Liver (tissue), 9 donors: ENCODE results near the gene LDB2. TPM values are rescaled to one million over a fixed set of nuclear protein-coding genes. Genes with fewer than 3 reads are reported as not detected.

ENCODE experiments used
- DNase-seq: peaks from one replicate; pipeline ENCODE4 v3.0.0-alpha.2; 2017; ENCODE audit warnings: low spot score
- H3K27ac ChIP-seq, 2 donors: one replicate each; pipeline ENCODE4 v1.7.0; 2013; ENCODE audit warnings: inconsistent platforms in 2 of 2, low read length in 2 of 2, control low read depth in 1 of 2, low read depth in 1 of 2, mild to moderate bottlenecking in 1 of 2
- H3K27me3 ChIP-seq, 4 donors: one replicate each; pipeline versions ENCODE4 v1.6.1 to v1.7.0; 2013; ENCODE audit warnings: low read length in 3 of 4, inconsistent platforms in 1 of 4, mild to moderate bottlenecking in 1 of 4, moderate library complexity in 1 of 4; ENCODE audit not compliant: control insufficient read depth in 4 of 4, insufficient read depth in 4 of 4
- H3K36me3 ChIP-seq, 4 donors: one replicate each; pipeline versions ENCODE4 v1.6.1 to v1.7.0; 2013; ENCODE audit warnings: low read length in 3 of 4, mild to moderate bottlenecking in 3 of 4, low read depth in 1 of 4, moderate library complexity in 1 of 4; ENCODE audit not compliant: control insufficient read depth in 4 of 4, insufficient read depth in 3 of 4
- H3K4me1 ChIP-seq, 4 donors: one replicate each; pipeline versions ENCODE4 v1.6.1 to v1.7.0; 2013; ENCODE audit warnings: low read length in 3 of 4, mild to moderate bottlenecking in 3 of 4, moderate library complexity in 1 of 4; ENCODE audit not compliant: control insufficient read depth in 4 of 4, insufficient read depth in 4 of 4
- H3K4me3 ChIP-seq, 3 donors: one replicate each; pipeline versions ENCODE4 v1.6.1 to v1.7.0; 2013; ENCODE audit warnings: low read length in 3 of 3, control low read depth in 1 of 3, low read depth in 1 of 3, mild to moderate bottlenecking in 1 of 3
- H3K9ac ChIP-seq, 2 donors: one replicate each; pipeline ENCODE4 v1.7.0; 2013; ENCODE audit warnings: low read length in 2 of 2, mild to moderate bottlenecking in 2 of 2, moderate library complexity in 2 of 2, control low read depth in 1 of 2, low read depth in 1 of 2
- H3K9me3 ChIP-seq, 4 donors: one replicate each; pipeline versions ENCODE4 v1.6.1 to v1.7.0; 2013; ENCODE audit warnings: low read length in 3 of 4; ENCODE audit not compliant: control insufficient read depth in 4 of 4
- ATF3 ChIP-seq: IDR thresholded peaks from 2 replicates; pipeline ENCODE4 v1.6.1; 2016; ENCODE audit warnings: antibody characterized with exemption
- EGR1 ChIP-seq, 2 donors: IDR thresholded peaks; 2 replicates each; pipeline ENCODE4 v1.6.1; 2016 to 2018; ENCODE audit warnings: antibody characterized with exemption in 2 of 2, low read depth in 2 of 2
- FOXA1 ChIP-seq: IDR thresholded peaks from 2 replicates; pipeline ENCODE4 v1.6.1; 2016; ENCODE audit warnings: antibody characterized with exemption
- FOXA2 ChIP-seq: IDR thresholded peaks from 2 replicates; pipeline ENCODE4 v1.6.1; 2016; ENCODE audit warnings: antibody characterized with exemption
- GABPA ChIP-seq, 2 donors: IDR thresholded peaks in 1 of 2; conservative IDR thresholded peaks in 1 of 2; 2 replicates each; pipeline ENCODE4 v1.6.1; 2016; ENCODE audit warnings: antibody characterized with exemption in 2 of 2, mild to moderate bottlenecking in 1 of 2, moderate library complexity in 1 of 2
- HNF4A ChIP-seq, 2 donors: conservative IDR thresholded peaks; 2 replicates each; pipeline ENCODE4 v1.6.1; 2016; ENCODE audit warnings: antibody characterized with exemption in 2 of 2, mild to moderate bottlenecking in 2 of 2
- HNF4G ChIP-seq: IDR thresholded peaks from 2 replicates; pipeline ENCODE4 v1.6.1; 2016; ENCODE audit warnings: antibody characterized with exemption
- MAX ChIP-seq: IDR thresholded peaks from 2 replicates; pipeline ENCODE4 v1.6.1; 2016; ENCODE audit warnings: antibody characterized with exemption
- NR2F2 ChIP-seq: IDR thresholded peaks from 2 replicates; pipeline ENCODE4 v1.6.1; 2016; ENCODE audit warnings: antibody characterized with exemption
- RAD21 ChIP-seq, 2 donors: IDR thresholded peaks; 2 replicates each; pipeline ENCODE4 v1.6.1; 2016; ENCODE audit warnings: antibody characterized with exemption in 2 of 2, mild to moderate bottlenecking in 2 of 2
- RXRA ChIP-seq, 2 donors: IDR thresholded peaks; 2 replicates each; pipeline ENCODE4 v1.6.1; 2017 to 2018; ENCODE audit warnings: antibody characterized with exemption in 2 of 2, mild to moderate bottlenecking in 1 of 2
- SP1 ChIP-seq: IDR thresholded peaks from 2 replicates; pipeline ENCODE4 v1.6.1; 2018; ENCODE audit warnings: antibody characterized with exemption, mild to moderate bottlenecking
- TAF1 ChIP-seq: conservative IDR thresholded peaks from 2 replicates; pipeline ENCODE4 v1.6.1; 2016; ENCODE audit warnings: antibody characterized with exemption, mild to moderate bottlenecking
- YY1 ChIP-seq: IDR thresholded peaks from 2 replicates; pipeline ENCODE4 v1.6.1; 2016; ENCODE audit warnings: antibody characterized with exemption, mild to moderate bottlenecking
- WGBS: extraction: QIAGEN DNeasy Blood & Tissue Kit; methylation state at CpG from one replicate; pipeline ENCODE4 v1.1.7; 2013; 5-methylcytosine and 5-hydroxymethylcytosine counted together
- polyA plus RNA-seq, 2 donors: library from polyadenylated mRNA; stranded (reverse) in 1 of 2; unstranded in 1 of 2; fragments of 200-250 nt in 1 of 2; fragments of >200 nt in 1 of 2; fragmentation: Nextera tagmentation in 1 of 2; extraction: Ambion mirVana in 1 of 2; gene quantifications; one replicate each; pipeline versions ENCODE4 v1.2.1 to v1.2.3, GENCODE V29; 2013 to 2015
- total RNA-seq, 2 donors: library from RNA; depleted of rRNA; stranded (reverse); fragments of >200 nt; gene quantifications; one replicate each; pipeline ENCODE4 v1.2.3, GENCODE V29; 2014
- TF ChIP-seq, protein P1 (sequence below): IDR thresholded peaks from 2 replicates; pipeline ENCODE4 v1.6.1; 2016; ENCODE audit warnings: antibody characterized with exemption
- TF ChIP-seq, protein P2 (sequence below): fragments of 150-350 bp; IDR thresholded peaks from 2 replicates; pipeline ENCODE4 v1.5.1; 2017; ENCODE audit warnings: improper control_type of control experiment, low read depth, low read length; ENCODE audit not compliant: missing input control
- TF ChIP-seq, protein P3 (sequence below): IDR thresholded peaks from 2 replicates; pipeline ENCODE4 v1.6.1; 2016; ENCODE audit warnings: antibody characterized with exemption, mild to moderate bottlenecking
- donor health status: healthy.
- donor health status: healthy.
- donor health status: healthy.
- donor health status: healthy.
- donor health status: healthy.

Gene LDB2
- total and polyA plus RNA-seq, 4 donors: 7.4 to 31.9 (median 16.8) TPM

- Histone ChIP-seq H3K36me3 (no peaks in the 10 kb centered on the region), H3K4me3 (no peak overlapping the region), H3K27me3 (peaks cover 0 to 5% (median 0%) of the 10 kb centered on the region in 4 donors), H3K9me3 (no peaks in the 10 kb centered on the region), H3K9ac (no peak overlapping the region), H3K27ac (no peak overlapping the region), H3K4me1 (no peaks in the 10 kb centered on the region)
- TF ChIP-seq EGR1 (IDR thresholded peaks at IDR 0.05; ENCODE audit: low read depth in 2 of 2): no peak
- TF ChIP-seq, protein P1, sequence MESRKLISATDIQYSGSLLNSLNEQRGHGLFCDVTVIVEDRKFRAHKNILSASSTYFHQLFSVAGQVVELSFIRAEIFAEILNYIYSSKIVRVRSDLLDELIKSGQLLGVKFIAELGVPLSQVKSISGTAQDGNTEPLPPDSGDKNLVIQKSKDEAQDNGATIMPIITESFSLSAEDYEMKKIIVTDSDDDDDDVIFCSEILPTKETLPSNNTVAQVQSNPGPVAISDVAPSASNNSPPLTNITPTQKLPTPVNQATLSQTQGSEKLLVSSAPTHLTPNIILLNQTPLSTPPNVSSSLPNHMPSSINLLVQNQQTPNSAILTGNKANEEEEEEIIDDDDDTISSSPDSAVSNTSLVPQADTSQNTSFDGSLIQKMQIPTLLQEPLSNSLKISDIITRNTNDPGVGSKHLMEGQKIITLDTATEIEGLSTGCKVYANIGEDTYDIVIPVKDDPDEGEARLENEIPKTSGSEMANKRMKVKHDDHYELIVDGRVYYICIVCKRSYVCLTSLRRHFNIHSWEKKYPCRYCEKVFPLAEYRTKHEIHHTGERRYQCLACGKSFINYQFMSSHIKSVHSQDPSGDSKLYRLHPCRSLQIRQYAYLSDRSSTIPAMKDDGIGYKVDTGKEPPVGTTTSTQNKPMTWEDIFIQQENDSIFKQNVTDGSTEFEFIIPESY: no peak
- TF ChIP-seq, protein P2, sequence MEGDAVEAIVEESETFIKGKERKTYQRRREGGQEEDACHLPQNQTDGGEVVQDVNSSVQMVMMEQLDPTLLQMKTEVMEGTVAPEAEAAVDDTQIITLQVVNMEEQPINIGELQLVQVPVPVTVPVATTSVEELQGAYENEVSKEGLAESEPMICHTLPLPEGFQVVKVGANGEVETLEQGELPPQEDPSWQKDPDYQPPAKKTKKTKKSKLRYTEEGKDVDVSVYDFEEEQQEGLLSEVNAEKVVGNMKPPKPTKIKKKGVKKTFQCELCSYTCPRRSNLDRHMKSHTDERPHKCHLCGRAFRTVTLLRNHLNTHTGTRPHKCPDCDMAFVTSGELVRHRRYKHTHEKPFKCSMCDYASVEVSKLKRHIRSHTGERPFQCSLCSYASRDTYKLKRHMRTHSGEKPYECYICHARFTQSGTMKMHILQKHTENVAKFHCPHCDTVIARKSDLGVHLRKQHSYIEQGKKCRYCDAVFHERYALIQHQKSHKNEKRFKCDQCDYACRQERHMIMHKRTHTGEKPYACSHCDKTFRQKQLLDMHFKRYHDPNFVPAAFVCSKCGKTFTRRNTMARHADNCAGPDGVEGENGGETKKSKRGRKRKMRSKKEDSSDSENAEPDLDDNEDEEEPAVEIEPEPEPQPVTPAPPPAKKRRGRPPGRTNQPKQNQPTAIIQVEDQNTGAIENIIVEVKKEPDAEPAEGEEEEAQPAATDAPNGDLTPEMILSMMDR: no peak
- no peak for TF ChIP-seq ATF3
- TF ChIP-seq GABPA (IDR thresholded peaks at IDR 0.05 in 1 of 2, conservative IDR thresholded peaks at IDR 0.05 in 1 of 2): no peak
- TF ChIP-seq HNF4G: no peak
- TF ChIP-seq NR2F2: no peak
- no peak for TF ChIP-seq TAF1
- TF ChIP-seq RXRA (IDR thresholded peaks at IDR 0.05): no peak
- TF ChIP-seq, protein P3, sequence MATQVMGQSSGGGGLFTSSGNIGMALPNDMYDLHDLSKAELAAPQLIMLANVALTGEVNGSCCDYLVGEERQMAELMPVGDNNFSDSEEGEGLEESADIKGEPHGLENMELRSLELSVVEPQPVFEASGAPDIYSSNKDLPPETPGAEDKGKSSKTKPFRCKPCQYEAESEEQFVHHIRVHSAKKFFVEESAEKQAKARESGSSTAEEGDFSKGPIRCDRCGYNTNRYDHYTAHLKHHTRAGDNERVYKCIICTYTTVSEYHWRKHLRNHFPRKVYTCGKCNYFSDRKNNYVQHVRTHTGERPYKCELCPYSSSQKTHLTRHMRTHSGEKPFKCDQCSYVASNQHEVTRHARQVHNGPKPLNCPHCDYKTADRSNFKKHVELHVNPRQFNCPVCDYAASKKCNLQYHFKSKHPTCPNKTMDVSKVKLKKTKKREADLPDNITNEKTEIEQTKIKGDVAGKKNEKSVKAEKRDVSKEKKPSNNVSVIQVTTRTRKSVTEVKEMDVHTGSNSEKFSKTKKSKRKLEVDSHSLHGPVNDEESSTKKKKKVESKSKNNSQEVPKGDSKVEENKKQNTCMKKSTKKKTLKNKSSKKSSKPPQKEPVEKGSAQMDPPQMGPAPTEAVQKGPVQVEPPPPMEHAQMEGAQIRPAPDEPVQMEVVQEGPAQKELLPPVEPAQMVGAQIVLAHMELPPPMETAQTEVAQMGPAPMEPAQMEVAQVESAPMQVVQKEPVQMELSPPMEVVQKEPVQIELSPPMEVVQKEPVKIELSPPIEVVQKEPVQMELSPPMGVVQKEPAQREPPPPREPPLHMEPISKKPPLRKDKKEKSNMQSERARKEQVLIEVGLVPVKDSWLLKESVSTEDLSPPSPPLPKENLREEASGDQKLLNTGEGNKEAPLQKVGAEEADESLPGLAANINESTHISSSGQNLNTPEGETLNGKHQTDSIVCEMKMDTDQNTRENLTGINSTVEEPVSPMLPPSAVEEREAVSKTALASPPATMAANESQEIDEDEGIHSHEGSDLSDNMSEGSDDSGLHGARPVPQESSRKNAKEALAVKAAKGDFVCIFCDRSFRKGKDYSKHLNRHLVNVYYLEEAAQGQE: no peak
- no peak for TF ChIP-seq SP1
- no peak for TF ChIP-seq HNF4A (conservative IDR thresholded peaks at IDR 0.05)
- no peak for TF ChIP-seq MAX
- TF ChIP-seq RAD21 (IDR thresholded peaks at IDR 0.05): no peak
- TF ChIP-seq YY1: no peak
- no peak for TF ChIP-seq FOXA1
- no peak for TF ChIP-seq FOXA2
- DNase-seq: no peak
- WGBS: 46% methylated on average over 4 of the region's 4 CpGs
Measured at GRCh38 chr4:16590797-16591196, 307.6 kb downstream of the LDB2 start.

GRCh38 chr4:16588651-16589050, 309.8 kb downstream of the LDB2 start:
- no peak overlapping the region for H3K4me3 ChIP-seq
- H3K27ac ChIP-seq: no peak overlapping the region
- H3K9me3 ChIP-seq: no peaks in the 10 kb centered on the region
- no peak for TF ChIP-seq YY1
- no peak for TF ChIP-seq HNF4A (conservative IDR thresholded peaks at IDR 0.05)
- no peak for TF ChIP-seq HNF4G
- no peak for TF ChIP-seq SP1
- no peak for TF ChIP-seq FOXA2
- no peak overlapping the region for H3K9ac ChIP-seq
- no peak for DNase-seq
- H3K4me1 ChIP-seq: no peaks in the 10 kb centered on the region
- no peaks in the 10 kb centered on the region for H3K36me3 ChIP-seq
- peaks cover 0 to 3% (median 0%) of the 10 kb centered on the region in 4 donors for H3K27me3 ChIP-seq
- WGBS: 83% methylated on average over 6 of the region's 6 CpGs
